ENCODE measurements around the gene TUBGCP3.

The TUBGCP3 gene

DNA sequence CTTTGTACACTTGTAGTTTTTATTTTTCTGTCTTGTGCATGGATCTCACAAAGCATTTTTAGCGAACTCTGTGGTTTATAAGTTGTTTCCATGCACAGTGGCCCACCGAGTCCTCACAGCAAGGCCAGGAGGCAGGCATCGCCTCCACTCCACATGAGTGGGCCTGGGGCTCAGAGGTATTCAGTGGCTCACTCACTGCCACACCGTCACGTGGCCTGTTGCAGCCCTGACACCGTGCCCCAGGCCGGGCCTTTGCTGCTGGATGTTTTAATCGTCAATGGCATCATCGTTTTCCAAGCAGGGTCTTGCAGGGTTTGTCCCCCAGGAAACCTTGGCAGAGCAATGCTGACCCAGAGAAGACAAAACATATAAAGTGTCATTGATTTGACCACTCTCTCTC is 152.0 kb downstream of the TUBGCP3 start:
- H3K4me1 ChIP-seq (ENCODE audit: insufficient read depth, low read length) = peaks cover 14% of the 10 kb centered on the region
- H3K4me3 ChIP-seq (ENCODE audit: low read length) = no peak overlapping the region
- no peaks in the 10 kb centered on the region for H3K27me3 ChIP-seq (ENCODE audit: insufficient read depth, low read length)
- no peaks in the 10 kb centered on the region for H3K36me3 ChIP-seq (ENCODE audit: insufficient read depth, low read length)
- H2AFZ ChIP-seq (ENCODE audit: low read depth, low read length) = no peak overlapping the region
- peaks cover 11% of the 10 kb centered on the region for H3K9me3 ChIP-seq (ENCODE audit: low read length)

All from neuron (in vitro differentiated cells).